GM21381 (cell line): ENCODE measurements around the gene CFAP70.
"Not testable (repeated sequence)": the region's sequence is repeated elsewhere in the genome, so short reads cannot be mapped to it uniquely, and the experiment has no call there.

Experiments
- ATAC-seq: cut with Tn5 transposase; IDR thresholded peaks from one replicate; pipeline ENCODE4 v1.9.1; 2021; ENCODE audit warnings: mild to moderate bottlenecking, moderate library complexity; ENCODE audit not compliant: unreplicated experiment

CFAP70 gene

DNA sequence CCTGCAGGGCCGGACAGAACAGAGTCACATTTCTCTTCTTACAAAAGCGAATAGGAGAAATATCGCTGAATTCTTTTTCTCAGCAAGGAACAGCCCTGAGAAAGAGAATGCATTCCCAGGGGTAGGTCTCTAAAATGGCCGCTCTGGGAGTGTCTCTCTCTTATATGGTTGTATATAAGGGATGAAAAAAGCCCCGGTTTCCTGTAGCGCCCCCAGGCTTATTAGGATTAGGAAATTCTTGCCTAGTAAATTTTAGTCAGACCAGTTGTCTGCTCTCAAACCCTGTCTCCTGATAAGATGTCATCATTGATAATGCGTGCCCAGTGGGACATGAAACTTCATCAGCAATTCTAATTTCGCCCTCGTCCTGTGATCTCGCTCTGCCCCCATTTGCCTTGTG lies 100.1 kb downstream of the CFAP70 start:
- ATAC-seq = not testable (repeated sequence)

DNA sequence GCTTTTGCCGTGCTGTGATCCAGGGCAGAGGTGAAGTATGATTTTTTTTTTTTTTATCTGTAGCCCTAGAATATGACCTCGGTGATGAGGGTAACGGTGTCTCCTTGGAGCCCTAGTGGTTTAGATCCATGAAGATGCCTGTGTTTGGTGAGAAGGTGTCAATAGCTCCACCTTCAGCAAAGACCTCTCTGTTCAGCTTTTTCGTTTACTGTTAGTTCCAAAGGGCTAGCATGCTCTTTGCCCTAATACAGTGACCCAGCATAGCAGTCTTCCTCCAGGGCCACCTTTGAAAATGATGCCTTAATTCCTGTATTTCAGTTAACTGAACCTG lies 105.5 kb downstream of the CFAP70 start:
- no peak for ATAC-seq

DNA sequence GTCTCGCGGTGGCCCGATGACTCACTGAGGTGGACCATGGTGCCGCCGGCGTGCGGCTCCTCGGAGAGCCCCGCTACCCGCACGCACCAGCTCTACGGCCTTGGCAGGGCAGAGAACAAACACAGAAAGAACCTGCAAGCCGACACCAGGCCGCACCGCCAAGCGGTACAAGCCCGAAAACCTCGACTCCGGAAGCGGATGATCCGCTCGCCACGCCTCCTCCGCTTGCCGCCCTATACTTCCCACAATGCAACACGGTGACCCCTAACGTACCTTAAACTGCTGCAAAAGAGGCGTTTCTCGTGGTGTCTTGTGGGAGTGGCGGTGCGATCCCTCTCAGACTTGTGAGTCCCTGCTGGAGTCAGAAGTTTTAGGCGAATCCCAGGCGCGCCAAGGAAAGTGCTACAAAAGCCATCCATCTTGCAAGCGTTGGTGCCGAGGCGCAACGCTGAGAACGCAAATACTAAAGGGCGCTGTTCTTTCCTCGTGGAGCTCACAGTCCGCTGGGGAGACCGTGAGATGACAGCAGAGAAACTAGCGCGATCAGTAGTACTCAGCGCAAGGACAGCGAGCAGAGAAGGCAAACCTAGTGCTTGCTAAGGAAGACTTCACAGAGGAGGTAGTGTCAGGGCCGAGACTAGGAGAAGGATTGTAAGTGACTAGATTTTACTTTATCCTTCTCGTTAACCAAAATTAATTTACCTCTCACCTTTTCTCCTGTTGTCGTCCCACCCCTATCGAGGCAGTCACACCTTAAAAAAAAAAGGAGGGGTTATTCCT lies 106.0 kb downstream of the CFAP70 start, which contains the start of gene MRPS16:
Gene MRPS16 (minus strand): TSS at position 200 of the 780 bp plus-strand sequence. CDS start 162 bp downstream, at position 38.
- ATAC-seq = peak; percentile 77

DNA sequence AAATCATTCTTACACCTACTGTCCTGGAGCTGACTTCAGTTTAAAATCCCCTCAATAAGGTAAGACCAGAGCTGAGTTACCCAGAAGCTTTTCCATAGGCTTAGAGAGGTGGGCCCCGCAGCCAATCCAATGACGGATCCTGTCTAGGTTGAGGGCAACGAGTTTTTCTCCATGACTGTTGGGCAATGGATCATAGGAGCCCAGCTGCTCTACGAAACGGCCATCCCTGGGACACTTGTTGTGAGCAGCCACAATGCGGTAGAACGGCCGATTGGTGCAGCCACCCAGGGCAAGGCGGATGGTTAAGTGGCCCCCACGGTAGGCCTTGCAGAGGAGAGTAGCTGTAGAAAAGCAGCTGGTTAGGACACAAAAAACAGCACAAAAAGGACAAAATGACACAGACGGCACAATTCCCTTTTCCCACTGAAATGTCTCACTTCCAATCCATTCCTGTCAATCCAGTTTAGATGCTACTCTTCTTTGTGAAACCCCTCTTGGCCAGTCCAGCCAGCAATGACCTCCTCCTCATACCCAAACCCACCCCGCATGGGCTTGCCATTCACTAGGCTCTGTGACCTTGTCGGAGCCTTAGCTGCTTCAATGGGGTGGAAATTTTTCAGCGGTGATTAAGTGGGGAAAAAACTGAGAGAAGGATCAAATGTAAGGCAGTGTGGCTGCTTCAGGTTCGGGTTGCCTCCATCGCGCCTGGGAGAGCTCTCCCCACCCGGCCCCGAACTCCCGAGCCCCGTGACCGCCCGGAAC lies 106.8 kb downstream of the CFAP70 start:
- ATAC-seq = no peak

DNA sequence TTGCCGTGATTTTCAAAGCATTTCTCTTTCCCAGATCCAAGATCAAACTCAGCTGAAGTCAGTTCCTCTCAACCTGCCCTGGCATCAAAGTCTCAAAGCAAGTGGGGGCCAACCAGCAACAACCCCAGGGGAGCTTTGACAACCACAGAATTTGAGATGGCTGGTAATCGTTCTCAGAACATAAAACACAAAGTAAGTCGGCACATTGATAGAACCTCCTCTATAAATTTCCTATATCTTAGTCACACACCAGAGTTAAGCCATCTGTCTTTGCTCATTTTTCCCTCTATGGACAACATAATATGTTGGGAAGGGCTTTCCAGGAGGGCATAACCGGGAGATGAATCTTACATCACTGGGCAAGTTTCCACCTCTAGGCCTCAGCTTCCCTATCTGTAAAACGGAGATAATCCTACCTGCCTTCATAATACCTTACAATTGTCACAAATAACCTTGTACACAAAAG lies 110.4 kb downstream of the CFAP70 start:
- ATAC-seq = no peak

DNA sequence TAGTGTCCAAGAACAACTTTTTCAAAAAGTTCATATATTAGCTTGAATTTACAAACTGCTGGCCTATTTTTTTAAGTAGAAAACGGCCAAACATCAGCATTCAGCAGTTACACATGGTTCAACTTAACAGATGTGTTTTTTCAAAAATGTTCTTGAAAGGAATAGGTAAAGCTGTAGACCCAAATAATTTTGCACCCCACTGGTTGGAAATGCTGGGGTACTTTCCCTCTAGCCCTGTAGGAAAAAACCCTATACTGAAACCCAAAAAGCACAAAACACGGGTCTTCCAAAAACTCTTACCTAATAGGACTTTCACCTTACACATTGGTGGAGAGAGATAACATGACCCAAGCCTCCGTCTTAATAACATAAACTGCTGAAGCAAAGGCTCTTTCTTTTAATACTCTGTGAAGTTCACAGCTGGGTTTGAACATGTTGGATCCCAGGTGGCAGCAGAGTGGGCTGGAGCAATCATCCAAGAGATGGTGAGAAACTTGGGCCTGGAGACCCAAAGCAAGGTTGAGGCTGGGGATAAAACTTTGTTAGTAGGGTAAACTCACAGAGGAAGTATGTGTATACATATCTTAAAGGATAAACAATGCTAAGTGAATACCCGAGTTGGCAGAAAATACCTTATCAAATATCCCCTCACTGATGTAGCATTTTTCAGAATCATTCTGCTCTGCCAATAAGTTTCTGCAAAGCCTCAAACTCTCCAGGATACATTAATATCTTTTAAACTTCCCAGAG lies 111.0 kb downstream of the CFAP70 start:
- ATAC-seq = no peak

DNA sequence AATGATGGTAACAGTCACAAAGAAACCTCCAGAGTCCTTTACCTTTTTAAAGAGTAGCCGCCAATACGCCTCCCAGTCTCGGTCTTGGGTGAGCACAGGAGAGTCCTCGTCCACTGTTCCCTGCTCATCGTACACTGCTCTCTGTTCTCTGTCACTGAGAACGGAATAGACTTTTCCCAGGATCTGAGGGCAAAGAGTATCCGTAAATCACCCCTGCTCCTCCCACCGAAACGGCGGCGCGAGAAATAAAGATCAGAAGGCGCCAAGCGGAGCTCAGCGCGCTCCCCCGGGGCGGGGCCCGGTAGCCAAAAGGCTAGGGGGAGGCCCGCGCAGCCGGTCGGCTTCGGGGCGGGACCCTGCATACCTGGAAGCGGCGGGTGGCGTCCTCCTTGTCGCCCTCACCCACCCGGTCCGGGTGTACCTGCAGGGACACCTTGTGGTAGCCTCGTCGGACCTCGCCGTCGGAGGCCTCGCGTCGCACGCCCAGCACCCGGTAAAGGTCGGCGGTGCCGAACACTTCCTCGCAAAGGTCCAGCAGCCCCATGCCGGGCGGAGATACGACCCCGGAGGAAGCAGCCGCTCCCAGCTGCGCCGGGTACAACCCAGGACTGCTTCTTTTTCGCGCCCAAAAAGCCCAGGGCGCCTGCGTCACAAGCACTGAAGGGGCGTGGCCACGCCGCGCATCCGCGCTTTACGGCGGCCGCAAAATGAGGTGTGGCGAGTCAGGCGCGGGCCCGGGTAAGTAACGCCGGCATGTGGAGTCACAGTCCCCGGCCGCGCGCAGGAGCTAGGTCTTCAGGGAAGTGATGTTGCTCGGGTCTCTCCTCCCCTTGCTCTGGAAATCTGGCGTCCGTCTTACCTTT lies 111.8 kb downstream of the CFAP70 start, which contains the start of gene DNAJC9:
Gene DNAJC9 (minus strand): TSS at position 610 of the 863 bp plus-strand sequence. CDS start 66 bp downstream, at position 544.
- peak; percentile 78 for ATAC-seq

DNA sequence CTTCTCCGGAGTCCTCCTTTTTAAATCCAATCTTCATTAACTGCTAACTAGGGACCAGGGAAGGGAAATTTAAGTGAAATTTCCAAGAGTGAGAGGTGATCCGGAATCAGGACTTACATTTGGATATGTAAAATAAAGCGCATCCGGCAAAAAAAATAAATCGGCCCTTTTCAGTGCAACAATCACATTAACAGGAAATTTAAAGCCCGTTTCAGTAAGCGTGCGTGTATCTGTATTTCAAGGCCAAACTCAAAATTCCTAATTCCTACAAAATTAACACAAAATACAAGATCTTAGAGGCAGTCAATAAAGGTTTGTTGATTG lies 112.4 kb downstream of the CFAP70 start:
- ATAC-seq = no peak

DNA sequence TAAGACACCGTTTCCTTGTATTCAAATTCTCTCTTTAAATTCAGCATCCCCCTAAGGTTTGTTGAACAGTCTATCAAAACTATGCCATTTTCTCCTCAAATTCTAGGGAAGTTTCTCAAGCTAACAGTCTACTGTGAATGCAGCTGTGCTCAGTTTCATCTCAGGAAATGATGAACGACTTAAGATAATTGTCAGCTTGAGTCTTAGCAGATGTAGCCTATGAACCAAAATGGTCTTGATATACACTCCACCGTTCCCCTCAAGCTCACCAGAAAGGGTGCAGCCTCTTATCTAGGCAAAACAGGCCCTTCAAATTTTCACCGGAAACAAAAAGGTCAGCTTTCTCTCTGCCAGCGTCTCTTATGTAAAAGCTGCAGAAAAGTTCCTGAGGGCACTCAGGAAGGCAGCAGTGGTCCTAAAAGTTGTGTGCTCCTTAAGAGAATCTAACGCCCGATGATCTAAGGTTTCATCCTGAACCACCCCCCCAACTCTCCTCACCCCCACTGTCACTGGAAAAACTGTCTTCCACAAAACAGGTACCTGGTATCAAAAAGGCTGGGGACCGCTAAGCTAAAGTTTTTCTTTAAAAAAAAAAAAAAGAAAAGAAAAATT lies 113.7 kb downstream of the CFAP70 start:
- no peak for ATAC-seq

DNA sequence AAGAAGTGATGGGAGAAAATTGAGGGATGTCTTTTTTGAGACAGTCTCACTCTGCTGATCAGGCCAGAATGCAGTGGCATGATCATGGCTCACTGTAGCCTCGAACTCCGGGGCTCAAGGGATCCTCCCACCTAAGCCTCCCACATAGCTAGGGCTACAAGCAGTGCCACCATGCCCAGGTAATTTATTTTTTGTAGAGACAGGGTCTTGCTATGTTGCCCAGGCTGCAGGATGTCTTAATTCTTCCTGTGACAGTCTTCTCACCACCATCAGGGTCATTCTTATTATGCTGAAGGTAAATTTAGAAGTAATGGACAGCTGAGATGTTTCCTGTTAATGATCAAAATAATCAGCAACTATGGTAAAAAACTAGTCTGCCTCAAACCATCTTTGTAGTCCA lies 118.8 kb downstream of the CFAP70 start:
- ATAC-seq = no peak

DNA sequence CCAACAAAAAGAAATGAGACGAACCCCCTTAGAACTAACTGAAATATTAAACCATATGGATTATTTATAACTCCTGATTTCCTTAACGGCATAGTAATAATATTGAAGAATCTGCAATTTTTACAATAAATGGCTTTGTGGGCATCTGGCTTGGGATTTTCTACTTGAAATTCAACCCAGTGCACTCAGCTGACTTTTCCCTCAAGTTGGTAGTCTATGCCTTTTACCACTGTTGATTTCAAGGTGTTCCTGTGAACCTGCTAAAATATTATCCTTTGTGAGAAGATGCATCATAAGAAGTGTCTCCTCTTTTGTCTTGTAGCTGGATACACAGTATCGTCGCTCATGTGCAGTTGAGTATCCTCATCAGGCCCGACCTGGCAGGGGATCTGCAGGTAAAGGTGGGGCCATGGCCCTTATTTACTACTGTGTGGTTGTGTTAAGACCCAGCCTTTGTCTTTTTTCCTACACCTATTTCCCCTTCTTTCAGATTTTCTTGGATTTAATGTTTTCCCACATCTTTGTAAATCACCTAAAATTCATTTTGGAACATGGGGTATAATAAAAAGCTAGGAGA lies 119.6 kb downstream of the CFAP70 start:
- no peak for ATAC-seq

DNA sequence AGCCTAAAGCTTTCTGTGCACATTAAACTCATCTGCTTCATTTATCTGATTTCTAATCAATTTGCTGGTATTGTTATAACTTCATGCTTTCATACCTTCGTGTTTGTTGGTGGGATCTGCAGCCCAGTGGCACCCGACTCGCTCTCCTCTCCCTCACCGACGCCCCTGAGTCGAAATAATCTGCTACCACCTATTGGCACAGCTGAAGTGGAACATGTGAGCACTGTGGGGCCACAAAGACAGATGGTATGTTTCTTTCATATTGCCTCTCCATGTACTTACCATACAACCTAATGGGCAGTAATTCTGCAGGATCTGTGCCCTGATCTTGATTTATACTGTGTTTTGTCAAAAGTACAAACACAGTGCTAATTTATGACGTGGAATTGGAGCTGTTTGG lies 124.0 kb downstream of the CFAP70 start:
- no peak for ATAC-seq

DNA sequence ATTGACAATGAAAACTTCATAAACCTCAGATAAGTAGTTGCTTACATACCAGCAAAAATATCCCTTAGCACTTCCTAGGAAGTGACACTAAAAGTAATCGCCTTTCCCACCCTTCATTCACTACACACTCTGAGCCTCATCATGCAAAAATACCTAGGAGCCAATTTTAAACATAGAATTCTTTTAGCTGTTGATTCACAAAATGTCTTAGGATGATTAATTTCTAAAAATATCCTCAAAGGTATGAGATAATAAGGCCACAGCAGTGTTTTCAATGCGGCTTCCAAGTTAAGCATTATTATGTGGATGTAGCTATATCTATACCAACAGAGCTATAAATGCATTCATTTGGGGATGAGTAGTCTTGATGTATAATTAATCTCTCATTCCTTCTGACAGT lies 124.8 kb downstream of the CFAP70 start:
- ATAC-seq = no peak

DNA sequence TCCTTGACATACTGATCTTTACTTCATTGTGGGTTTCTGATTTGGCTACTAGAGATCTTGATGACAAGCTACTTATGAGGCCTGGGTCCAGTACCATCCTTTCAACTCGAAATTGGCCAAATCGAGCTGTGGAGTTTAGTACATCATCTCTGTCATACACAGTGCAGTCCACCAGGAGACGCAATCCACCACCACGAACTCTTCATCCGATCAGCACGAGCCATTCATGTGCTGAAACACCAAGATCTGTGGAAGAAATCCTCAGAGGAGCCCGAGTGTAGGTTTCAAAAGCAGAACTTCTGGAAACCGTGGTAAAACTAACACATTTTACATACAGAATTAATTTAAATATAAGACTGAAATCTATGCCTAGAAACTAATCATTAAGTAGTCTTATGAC lies 125.8 kb downstream of the CFAP70 start:
- ATAC-seq = no peak

DNA sequence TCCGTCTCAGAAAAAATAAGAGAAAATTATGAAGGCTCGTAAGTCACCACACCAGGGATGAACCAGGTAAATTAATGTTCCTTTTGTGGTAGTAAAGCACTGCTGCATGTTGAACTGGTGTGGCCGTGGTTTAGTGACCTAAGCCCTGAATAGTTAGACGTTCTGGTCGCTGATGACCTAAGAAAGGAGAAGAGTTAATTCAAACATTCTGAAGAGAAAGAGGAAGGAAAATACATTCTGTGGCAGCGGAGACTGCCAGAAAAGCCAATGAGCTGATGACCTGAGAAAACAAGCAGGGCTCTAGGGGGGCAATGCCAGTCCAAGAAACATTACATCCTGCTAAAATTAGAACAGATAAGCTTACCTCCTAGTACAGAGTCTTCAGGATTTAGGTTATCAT lies 129.1 kb downstream of the CFAP70 start:
- ATAC-seq = no peak

DNA sequence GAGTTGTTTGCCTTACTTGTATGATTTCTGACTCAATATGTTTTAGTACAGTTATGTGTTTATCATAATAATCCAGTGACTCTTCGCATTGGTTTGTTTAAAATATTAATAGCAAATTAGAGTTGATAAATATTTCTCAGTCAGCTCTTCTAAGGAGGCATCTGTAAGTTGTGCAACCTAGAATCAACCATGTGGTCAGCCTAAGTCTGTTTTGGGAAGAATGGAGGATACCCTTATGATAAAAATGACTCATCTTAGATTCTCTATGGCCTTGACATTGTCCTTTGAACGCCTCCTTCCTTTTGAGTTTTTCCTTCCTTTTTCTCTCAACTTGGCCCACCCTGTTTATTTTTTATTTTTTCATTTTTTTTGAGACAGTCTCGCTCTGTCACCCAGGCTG lies 130.4 kb downstream of the CFAP70 start:
- ATAC-seq = no peak

DNA sequence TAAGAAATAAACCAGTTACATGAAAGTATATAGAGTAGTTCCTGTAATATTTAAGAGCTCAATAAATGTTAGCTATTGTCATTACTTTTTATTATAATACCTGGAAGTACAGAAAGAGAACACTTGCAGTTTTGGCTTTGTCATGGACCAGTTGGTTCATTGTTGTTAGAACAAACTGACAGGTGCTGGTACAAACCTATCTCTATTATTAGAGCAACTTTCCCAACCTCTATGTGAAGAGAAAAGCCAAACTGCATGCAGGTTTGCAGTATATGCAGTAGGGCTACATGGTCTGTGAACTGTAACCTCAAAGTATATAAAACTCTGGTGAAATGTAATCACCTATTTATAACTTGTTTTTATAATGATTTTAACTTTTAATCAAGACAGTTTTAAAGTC lies 132.0 kb downstream of the CFAP70 start:
- no peak for ATAC-seq

DNA sequence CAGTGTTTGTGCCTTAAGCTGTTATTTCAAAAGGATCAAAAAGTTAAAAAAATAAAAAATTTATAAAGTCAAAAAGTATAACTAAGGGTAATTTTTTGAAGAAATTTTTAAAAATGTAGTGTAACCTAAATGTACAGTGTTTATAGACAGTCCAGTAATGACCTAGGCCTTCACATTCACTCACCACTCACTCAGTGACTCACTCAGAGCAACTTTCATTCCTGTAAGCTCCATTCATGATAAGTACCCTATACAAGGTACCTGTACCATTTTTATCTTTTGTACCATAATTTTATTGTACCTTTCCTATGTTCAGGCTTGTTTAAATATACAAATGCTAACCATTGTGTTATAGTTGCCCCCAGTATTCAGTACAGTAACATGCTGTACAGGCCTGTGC lies 133.1 kb downstream of the CFAP70 start:
- no peak for ATAC-seq

DNA sequence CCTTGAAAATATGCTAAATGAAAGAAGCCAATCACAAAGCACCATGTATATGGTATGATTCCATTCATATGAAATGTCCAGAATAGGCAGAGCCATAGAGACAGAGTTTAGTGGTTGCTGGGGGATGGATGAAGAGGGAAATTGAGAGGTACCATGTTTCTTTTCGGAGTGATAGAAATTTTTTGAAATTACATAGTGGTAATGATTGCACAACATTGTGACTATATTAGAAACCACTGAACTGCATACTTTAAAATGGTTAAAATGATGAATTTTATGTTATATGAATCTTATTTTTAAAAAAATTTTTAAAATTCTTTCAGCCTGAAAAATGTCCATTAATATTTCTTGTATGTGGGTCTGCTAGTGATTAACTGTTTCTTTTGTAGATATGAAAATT lies 137.7 kb downstream of the CFAP70 start:
- no peak for ATAC-seq

DNA sequence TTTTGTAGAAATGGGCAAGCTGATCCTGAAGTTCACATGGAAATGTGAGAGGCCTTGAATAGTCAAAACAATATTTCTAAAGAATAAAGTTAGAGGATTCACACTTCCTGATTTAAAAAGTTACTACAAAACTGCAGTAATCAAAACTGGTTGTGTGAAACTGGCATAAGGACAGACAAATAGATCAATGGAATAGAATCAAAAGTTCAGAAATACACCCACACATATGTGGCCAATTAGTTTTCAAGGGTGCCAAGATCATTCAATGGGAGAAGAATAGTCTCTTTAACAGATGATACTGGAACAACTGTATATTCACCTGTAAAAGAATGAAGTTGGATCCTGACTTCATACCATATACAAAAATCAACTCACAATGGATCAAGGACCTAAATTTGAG lies 139.3 kb downstream of the CFAP70 start:
- no peak for ATAC-seq
